ENCODE results near the gene C1orf198.

The C1orf198 gene

DNA sequence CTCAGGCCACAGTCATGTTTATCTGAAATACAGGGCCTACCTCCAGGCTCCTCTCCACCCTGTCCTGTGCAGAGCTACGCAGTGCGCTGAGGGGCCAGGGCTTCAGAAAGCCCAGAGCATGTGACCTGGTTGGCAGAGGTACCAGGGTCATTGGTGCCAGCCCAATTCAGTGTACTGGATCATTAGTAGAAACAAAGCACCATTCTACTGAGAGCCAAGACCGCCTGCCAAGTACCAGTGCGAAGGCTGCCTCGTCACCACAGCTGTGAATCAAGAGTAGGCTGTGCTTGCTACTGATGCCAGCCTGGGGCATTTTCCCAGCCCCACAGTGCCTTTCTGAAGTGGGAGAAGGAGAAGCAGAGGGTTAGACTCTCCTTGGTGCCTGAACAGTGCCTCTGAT, 61.3 kb downstream of the C1orf198 start:
- no peak for DNase-seq

GRCh38 chr1:230806552-230806951, 61.8 kb downstream of the C1orf198 start:
- DNase-seq: no peak

GRCh38 chr1:230804396-230804795, 63.9 kb downstream of the C1orf198 start:
- no peak for DNase-seq

GRCh38 chr1:230800891-230801840, 67.2 kb downstream of the C1orf198 start:
- DNase-seq: no peak

- DNase-seq: no peak
These were observed 69.8 kb downstream of the C1orf198 start for GRCh38 chr1:230798491-230798890.

DNA sequence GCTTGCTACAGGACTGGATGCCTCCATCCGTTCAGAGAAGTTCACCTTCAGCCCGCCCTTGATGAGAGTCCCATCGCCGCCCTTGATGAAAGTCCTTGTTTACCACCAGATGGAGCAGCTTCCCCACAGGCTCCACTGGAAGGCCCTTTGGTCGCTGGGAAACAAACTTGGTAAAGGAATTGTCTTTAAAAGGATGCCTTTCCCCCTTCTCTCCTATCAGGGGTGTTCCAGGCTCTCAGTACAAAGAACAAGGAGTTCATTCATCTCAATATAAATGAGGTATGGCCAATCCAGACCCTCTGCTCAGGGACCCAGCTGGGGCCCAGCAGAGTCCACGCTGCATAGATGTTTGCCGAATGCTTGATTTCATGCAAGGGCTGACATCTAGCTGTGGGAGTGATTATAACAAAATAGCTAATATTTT, 70.4 kb downstream of the C1orf198 start:
- DNase-seq: no peak

DNA sequence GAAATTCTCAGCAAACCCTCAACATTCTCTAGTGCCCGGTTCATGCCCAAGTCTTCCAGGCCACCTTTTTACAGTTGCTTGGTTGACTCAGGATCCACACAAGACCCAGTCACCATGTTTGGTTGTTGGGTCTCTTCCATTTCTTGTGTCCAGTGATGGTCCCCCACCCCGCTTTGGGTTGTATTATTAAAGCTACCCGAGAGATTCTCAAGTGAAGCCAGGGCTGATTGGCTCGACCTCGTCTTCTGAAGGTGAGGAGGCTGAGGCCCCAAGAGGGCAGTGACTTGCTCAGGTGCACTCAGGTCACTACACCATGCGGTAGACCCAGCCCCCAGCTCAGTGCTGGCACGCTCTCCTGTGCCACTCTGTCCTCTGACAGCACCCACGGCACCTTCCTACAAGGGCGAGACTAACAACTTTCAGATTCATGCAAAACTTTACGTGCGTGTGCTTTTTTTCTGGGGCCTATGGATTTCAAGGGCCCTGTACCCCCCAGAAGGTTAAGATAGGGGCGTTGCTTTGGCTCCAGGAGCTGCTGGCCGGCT, 70.9 kb downstream of the C1orf198 start:
- DNase-seq: no peak

DNA sequence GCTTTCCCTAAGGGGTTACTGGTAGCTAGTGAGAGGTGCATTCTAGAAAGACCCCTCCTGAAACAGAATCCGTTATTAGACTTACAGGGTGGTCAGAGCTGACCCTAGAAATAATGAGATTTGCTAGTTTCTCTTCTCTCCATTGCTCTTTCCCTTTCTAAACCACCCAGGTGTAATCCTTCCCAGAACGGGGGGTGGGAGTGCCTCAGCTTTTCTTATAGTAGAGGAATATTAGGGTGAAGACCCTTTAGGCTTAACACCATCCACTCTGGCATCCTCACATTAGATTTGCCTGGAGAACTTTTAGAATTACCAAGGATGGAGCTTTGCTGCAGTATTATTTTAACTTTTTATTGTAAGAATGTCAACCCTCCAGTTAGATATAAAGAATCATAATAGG, 71.7 kb downstream of the C1orf198 start:
- DNase-seq: no peak

GRCh38 chr1:230794871-230795605, 73.3 kb downstream of the C1orf198 start:
- no peak for DNase-seq

- no peak for DNase-seq
These were observed 73.9 kb downstream of the C1orf198 start for GRCh38 chr1:230794431-230794830.

GRCh38 chr1:230793463-230793745, 74.9 kb downstream of the C1orf198 start:
- no peak for DNase-seq

DNA sequence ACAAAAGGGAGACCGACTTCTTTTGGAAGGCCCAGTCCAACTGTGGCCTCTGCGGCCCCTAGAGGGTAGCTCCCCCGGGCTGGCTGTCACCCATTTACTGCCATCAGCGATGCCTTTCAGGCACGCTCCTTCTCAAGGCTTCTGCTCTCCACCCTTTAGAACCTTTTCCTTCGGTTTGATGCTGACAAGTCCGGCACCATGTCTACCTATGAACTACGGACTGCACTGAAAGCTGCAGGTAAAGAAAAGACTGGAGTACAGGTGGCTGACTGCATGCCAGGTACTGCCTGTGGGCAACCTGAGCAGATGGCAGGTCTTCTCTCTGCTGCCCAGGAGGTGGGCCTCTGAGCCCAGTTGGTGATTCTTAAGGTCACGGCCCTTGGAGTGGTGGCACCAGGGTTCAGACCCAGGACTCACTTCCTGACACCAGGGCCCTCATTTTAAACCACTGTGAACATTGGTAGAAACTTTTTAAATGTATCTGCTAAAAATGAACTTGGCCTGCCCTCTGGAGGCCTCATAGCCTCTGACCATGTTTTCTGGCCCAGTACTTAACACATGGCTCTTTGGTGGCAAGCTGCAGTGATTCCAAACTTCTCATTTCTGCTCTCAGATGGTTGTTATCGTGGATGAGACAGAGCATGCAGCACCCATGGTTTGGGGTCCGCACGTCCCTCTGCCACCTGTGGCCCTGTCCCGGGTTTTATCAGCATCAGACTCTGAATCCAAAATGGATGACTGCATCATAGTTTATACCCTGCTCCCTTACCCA, 75.4 kb downstream of the C1orf198 start:
- no peak for DNase-seq

GRCh38 chr1:230791986-230792564, 76.2 kb downstream of the C1orf198 start:
- DNase-seq: no peak

DNA sequence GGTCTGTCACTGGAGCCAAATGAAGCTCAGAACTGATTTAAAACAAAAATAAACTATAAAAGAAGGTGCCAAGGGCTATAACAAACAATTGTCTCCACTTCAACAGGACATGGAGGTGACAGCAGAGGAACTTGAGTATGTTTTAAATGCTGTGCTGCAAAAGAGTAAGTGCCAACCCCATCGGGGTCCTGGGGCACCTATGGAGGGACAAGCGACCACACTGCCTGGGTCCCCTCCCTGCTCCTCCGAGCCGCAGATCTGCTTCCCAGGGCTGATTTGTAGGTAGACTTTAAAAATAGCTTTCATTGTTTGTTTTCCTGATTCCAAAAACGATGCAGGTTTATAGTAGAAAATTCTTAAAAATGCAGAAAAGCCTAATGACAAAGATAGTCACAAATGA, 78.3 kb downstream of the C1orf198 start:
- DNase-seq: no peak

- DNase-seq: no peak
These were observed 79.6 kb downstream of the C1orf198 start for GRCh38 chr1:230788561-230789275.

- no peak for DNase-seq
These were observed 80.8 kb downstream of the C1orf198 start for GRCh38 chr1:230787471-230787870.
